Measurements from ENCODE around the gene ERBB4. TPM values are rescaled to one million over a fixed set of nuclear protein-coding genes. Genes with fewer than 3 reads are reported as not detected.

The ERBB4 gene
- total RNA-seq, 1 experiment from 2014 or later, result 2.9 TPM

GRCh38 chr2:211996857-211997256 is 541.7 kb downstream of the ERBB4 start:
- no peak for DNase-seq
- H3K36me3 Mint-ChIP-seq (ENCODE audit: insufficient read depth, unreplicated experiment), result no peaks in the 10 kb centered on the region
- H3K4me1 Mint-ChIP-seq (ENCODE audit: low read depth, unreplicated experiment), result no peaks in the 10 kb centered on the region
- no TSS peak for BruUV-seq (replicated peaks)
- H3K9me3 Mint-ChIP-seq (ENCODE audit: low read depth, unreplicated experiment), result peaks cover 3% of the 10 kb centered on the region
- no peak for TF ChIP-seq CTCF (IDR thresholded peaks at IDR 0.05; ENCODE audit: unreplicated experiment)
- intact Hi-C loops (cut with micrococcal nuclease; ENCODE audit: unreplicated experiment), result no loop called here
- H3K27me3 Mint-ChIP-seq (ENCODE audit: unreplicated experiment), result no peaks in the 10 kb centered on the region
- CTCF ChIA-PET, result no interaction called here
- H3K4me3 Mint-ChIP-seq (ENCODE audit: low read depth, unreplicated experiment), result no peak overlapping the region
- no peak overlapping the region for H3K27ac Mint-ChIP-seq (ENCODE audit: unreplicated experiment)

GRCh38 chr2:211994806-211995205 is 543.8 kb downstream of the ERBB4 start:
- no peak overlapping the region for H3K27ac Mint-ChIP-seq (ENCODE audit: unreplicated experiment)
- no TSS peak for BruUV-seq (replicated peaks)
- intact Hi-C loops (cut with micrococcal nuclease; ENCODE audit: unreplicated experiment), result no loop called here

GRCh38 chr2:211990335-211990734 is 548.3 kb downstream of the ERBB4 start:
- CTCF ChIA-PET, result no interaction called here
- no TSS peak for BruUV-seq (replicated peaks)

More at GRCh38 chr2:211994806-211995205, 543.8 kb downstream of the ERBB4 start:
- Mint-ChIP-seq H3K4me3 (ENCODE audit: low read depth, unreplicated experiment) (no peak overlapping the region), H3K9me3 (ENCODE audit: low read depth, unreplicated experiment) (peaks cover 3% of the 10 kb centered on the region), H3K4me1 (ENCODE audit: low read depth, unreplicated experiment) (no peaks in the 10 kb centered on the region), H3K36me3 (ENCODE audit: insufficient read depth, unreplicated experiment) (no peaks in the 10 kb centered on the region), H3K27me3 (ENCODE audit: unreplicated experiment) (no peaks in the 10 kb centered on the region)
- TF ChIP-seq CTCF (IDR thresholded peaks at IDR 0.05; ENCODE audit: unreplicated experiment), result no peak
- CTCF ChIA-PET, result no interaction called here
- no peak for DNase-seq

GRCh38 chr2:211986313-211986712 is 552.3 kb downstream of the ERBB4 start:
- intact Hi-C loops (cut with micrococcal nuclease; ENCODE audit: unreplicated experiment), result no loop called here
- Mint-ChIP-seq H3K27me3 (ENCODE audit: unreplicated experiment) (no peaks in the 10 kb centered on the region), H3K36me3 (ENCODE audit: insufficient read depth, unreplicated experiment) (no peaks in the 10 kb centered on the region), H3K4me3 (ENCODE audit: low read depth, unreplicated experiment) (no peak overlapping the region), H3K4me1 (ENCODE audit: low read depth, unreplicated experiment) (peaks cover 7% of the 10 kb centered on the region), H3K9me3 (ENCODE audit: low read depth, unreplicated experiment) (no peaks in the 10 kb centered on the region), H3K27ac (ENCODE audit: unreplicated experiment) (peak overlapping the region; percentile 25)
- BruUV-seq (replicated peaks), result no TSS peak
- DNase-seq, result no peak
- CTCF ChIA-PET, result no interaction called here
- TF ChIP-seq CTCF (IDR thresholded peaks at IDR 0.05; ENCODE audit: unreplicated experiment), result no peak

More at GRCh38 chr2:211990335-211990734, 548.3 kb downstream of the ERBB4 start:
- Mint-ChIP-seq H3K27me3 (ENCODE audit: unreplicated experiment) (no peaks in the 10 kb centered on the region), H3K4me3 (ENCODE audit: low read depth, unreplicated experiment) (no peak overlapping the region), H3K4me1 (ENCODE audit: low read depth, unreplicated experiment) (peaks cover 7% of the 10 kb centered on the region), H3K36me3 (ENCODE audit: insufficient read depth, unreplicated experiment) (no peaks in the 10 kb centered on the region), H3K9me3 (ENCODE audit: low read depth, unreplicated experiment) (peaks cover 3% of the 10 kb centered on the region), H3K27ac (ENCODE audit: unreplicated experiment) (no peak overlapping the region)
- intact Hi-C loops (cut with micrococcal nuclease; ENCODE audit: unreplicated experiment), result no loop called here
- DNase-seq, result no peak
- no peak for TF ChIP-seq CTCF (IDR thresholded peaks at IDR 0.05; ENCODE audit: unreplicated experiment)

Measured in Calu3 (cell line).